DND-41 (cell line): ENCODE data around the gene ARHGEF2.

ENCODE experiments used
- ATAC-seq: fragments of 200-7000 bp; cut with Tn5 transposase; 3 replicates; pipeline ENCODE4 v1.9.1; 2021; ENCODE audit warnings: low read depth; ENCODE audit not compliant: insufficient read depth
- DNase-seq: peaks from one replicate; pipeline ENCODE4 v3.0.0-alpha.2; 2020
- H2AFZ ChIP-seq: 2 replicates; pipeline ENCODE4 v1.6.0; 2012; ENCODE audit warnings: low read depth, low read length
- H3K27ac ChIP-seq: 2 replicates; pipeline ENCODE4 v1.5.1; 2012; ENCODE audit warnings: low read length, inconsistent platforms
- H3K27me3 ChIP-seq: fragments of 200-600 bp; sonication (generic); 2 replicates; pipeline ENCODE4 v1.6.0; 2012; ENCODE audit warnings: low read length, mild to moderate bottlenecking, inconsistent platforms; ENCODE audit not compliant: insufficient read depth, poor library complexity
- H3K36me3 ChIP-seq: 2 replicates; pipeline ENCODE4 v1.5.1; 2012; ENCODE audit warnings: low read length, inconsistent platforms; ENCODE audit not compliant: insufficient read depth
- H3K4me1 ChIP-seq: 2 replicates; pipeline ENCODE4 v1.5.1; 2012; ENCODE audit warnings: mild to moderate bottlenecking, low read length; ENCODE audit not compliant: insufficient read depth
- H3K4me2 ChIP-seq: 2 replicates; pipeline ENCODE4 v1.6.0; 2012; ENCODE audit warnings: mild to moderate bottlenecking, moderate library complexity, low read length, inconsistent platforms; ENCODE audit not compliant: insufficient read depth
- H3K4me3 ChIP-seq, 2 experiments: fragments of 200-600 bp in 1 of 2; shearing (Covaris generic) in 1 of 2; 2 replicates each; pipeline ENCODE4 v1.5.1; 2012 to 2016; ENCODE audit warnings: inconsistent platforms in 2 of 2, low read length in 2 of 2, mild to moderate bottlenecking in 2 of 2, low read depth in 1 of 2, moderate library complexity in 1 of 2
- H3K79me2 ChIP-seq: 2 replicates; pipeline ENCODE4 v1.6.0; 2012; ENCODE audit warnings: low read length, inconsistent platforms; ENCODE audit not compliant: insufficient read depth
- H3K9ac ChIP-seq: 2 replicates; pipeline ENCODE4 v1.6.0; 2012; ENCODE audit warnings: low read depth, mild to moderate bottlenecking, inconsistent platforms, low read length, moderate library complexity
- H3K9me3 ChIP-seq: 2 replicates; pipeline ENCODE4 v1.5.1; 2012; ENCODE audit warnings: low read length, moderate library complexity, mild to moderate bottlenecking, inconsistent platforms; ENCODE audit not compliant: insufficient read depth, severe bottlenecking
- H4K20me1 ChIP-seq: 2 replicates; pipeline ENCODE4 v1.6.0; 2012; ENCODE audit warnings: low read length; ENCODE audit not compliant: insufficient read depth
- EZH2 ChIP-seq: IDR thresholded peaks from 3 replicates; pipeline ENCODE4 v1.6.1; 2012; ENCODE audit warnings: borderline replicate concordance, low read depth, mild to moderate bottlenecking, moderate library complexity, low read length, inconsistent platforms; ENCODE audit not compliant: severe bottlenecking
- TF ChIP-seq, protein P1 (sequence below): IDR thresholded peaks from 2 replicates; pipeline ENCODE4 v1.5.1; 2012; ENCODE audit warnings: borderline replicate concordance, low read length, moderate library complexity, mild to moderate bottlenecking; ENCODE audit not compliant: poor library complexity, severe bottlenecking; ENCODE audit errors: extremely low read depth

ARHGEF2 gene

DNA sequence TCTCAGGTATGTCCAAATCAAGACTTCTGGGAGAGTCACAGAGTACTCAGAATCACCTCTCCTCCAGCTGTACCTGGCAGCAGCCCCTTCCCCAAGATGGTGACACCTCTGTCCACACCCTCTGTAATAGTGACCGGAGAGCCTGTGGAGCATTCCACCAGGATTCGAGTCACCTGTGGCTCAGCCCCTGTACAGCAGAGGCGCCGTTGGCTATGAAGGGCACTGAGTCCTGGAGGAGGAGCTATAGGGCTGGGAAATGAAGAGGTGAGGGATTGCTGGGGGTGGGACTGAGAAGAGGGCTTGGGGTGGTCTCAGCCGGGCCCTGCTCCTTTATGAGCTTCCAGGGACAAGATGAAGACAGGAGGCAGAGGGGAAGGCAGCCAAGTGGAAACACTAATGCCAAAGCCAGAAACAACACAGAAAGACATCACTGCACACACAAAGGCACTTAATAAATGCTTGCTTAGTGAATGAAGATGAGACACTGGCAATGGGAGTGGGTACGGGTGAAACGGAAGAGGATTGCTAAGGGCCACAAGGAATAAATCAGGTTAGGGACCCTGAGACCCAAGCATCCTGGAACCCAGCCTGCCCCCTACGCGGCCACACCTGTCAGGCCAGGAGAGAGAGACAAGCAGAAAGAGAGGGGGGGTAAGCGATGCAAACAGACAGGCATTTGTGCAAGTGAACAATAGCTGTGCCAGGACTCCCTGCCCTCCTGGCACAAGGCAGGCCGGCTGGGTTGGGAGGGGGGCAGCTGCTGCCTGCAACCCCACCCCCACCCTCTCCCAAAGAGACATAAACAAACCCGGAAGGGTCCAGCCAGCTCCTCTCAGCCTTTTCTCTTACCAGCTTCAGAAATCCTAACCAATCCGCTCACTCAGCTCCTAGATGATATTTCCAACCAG, 3.9 kb downstream of the ARHGEF2 start:
- no peak for DNase-seq
- Histone ChIP-seq H3K27ac (peak overlapping the region; percentile 97), H3K9me3 (no peaks in the 10 kb centered on the region), H3K4me2 (peak overlapping the region; percentile 80), H3K27me3 (no peaks in the 10 kb centered on the region), H3K9ac (peak overlapping the region; percentile 90; the same call in 1 of the 2 replicates), H3K36me3 (peaks cover 49% of the 10 kb centered on the region), H4K20me1 (peaks cover 67% of the 10 kb centered on the region), H3K4me1 (peaks cover 62% of the 10 kb centered on the region), H2AFZ (no peak overlapping the region), H3K79me2 (peaks cover 90% of the 10 kb centered on the region), H3K4me3 (peak overlapping the region in 1 of 2 experiments; percentile 73; a peak in 2 of 4 replicates)
- no peak for ATAC-seq
- TF ChIP-seq EZH2: no peak
- TF ChIP-seq, protein P1, sequence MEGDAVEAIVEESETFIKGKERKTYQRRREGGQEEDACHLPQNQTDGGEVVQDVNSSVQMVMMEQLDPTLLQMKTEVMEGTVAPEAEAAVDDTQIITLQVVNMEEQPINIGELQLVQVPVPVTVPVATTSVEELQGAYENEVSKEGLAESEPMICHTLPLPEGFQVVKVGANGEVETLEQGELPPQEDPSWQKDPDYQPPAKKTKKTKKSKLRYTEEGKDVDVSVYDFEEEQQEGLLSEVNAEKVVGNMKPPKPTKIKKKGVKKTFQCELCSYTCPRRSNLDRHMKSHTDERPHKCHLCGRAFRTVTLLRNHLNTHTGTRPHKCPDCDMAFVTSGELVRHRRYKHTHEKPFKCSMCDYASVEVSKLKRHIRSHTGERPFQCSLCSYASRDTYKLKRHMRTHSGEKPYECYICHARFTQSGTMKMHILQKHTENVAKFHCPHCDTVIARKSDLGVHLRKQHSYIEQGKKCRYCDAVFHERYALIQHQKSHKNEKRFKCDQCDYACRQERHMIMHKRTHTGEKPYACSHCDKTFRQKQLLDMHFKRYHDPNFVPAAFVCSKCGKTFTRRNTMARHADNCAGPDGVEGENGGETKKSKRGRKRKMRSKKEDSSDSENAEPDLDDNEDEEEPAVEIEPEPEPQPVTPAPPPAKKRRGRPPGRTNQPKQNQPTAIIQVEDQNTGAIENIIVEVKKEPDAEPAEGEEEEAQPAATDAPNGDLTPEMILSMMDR: no peak

- peaks cover 55% of the 10 kb centered on the region for H3K4me1 ChIP-seq
These were observed 4.6 kb downstream of the ARHGEF2 start for GRCh38 chr1:155973723-155974122.

GRCh38 chr1:155971910-155972809, 6.2 kb downstream of the ARHGEF2 start:
- Histone ChIP-seq H3K4me1 (peaks cover 47% of the 10 kb centered on the region), H3K27ac (peak overlapping the region; percentile 1; the same call in 1 of the 2 replicates), H3K4me3 (no peak overlapping the region), H3K79me2 (peaks cover 91% of the 10 kb centered on the region), H3K9ac (no peak overlapping the region), H2AFZ (no peak overlapping the region), H3K4me2 (0 out of 2 replicates have a peak overlapping the region, but pooled peaks have one; percentile 4), H4K20me1 (peaks cover 84% of the 10 kb centered on the region), H3K27me3 (no peaks in the 10 kb centered on the region), H3K9me3 (no peaks in the 10 kb centered on the region), H3K36me3 (peaks cover 70% of the 10 kb centered on the region)
- DNase-seq (no peak), ATAC-seq (no peak)
- TF ChIP-seq EZH2: no peak

More at GRCh38 chr1:155973723-155974122, 4.6 kb downstream of the ARHGEF2 start:
- Histone ChIP-seq H3K27me3 (no peaks in the 10 kb centered on the region), H3K9ac (no peak overlapping the region), H3K79me2 (peaks cover 91% of the 10 kb centered on the region), H3K9me3 (no peaks in the 10 kb centered on the region), H3K36me3 (peaks cover 57% of the 10 kb centered on the region), H4K20me1 (peaks cover 75% of the 10 kb centered on the region), H2AFZ (no peak overlapping the region), H3K27ac (no peak overlapping the region), H3K4me3 (no peak overlapping the region), H3K4me2 (no peak overlapping the region)
- no peak for DNase-seq
- no peak for ATAC-seq
- TF ChIP-seq EZH2: no peak
- TF ChIP-seq, protein P1: no peak
